Measurements from ENCODE around the gene SLC16A10. TPM values are rescaled to one million over a fixed set of nuclear protein-coding genes. Genes with fewer than 3 reads are reported as not detected.

SLC16A10 gene
- polyA plus RNA-seq, 3 donors = 0.05 to 0.15 TPM; not detected in 1

- no peak overlapping the region for H2AFZ ChIP-seq (ENCODE audit: insufficient read depth, low read depth, low read length, poor library complexity, severe bottlenecking)
- intact Hi-C loops (cut with micrococcal nuclease) = no loop called here
- Mint-ChIP-seq H3K9me3 (no peaks in the 10 kb centered on the region), H3K4me1 (peaks cover 5% of the 10 kb centered on the region), H3K27me3 (ENCODE audit: low read depth in 3 of 3) (no peaks in the 10 kb centered on the region), H3K27ac (no peak overlapping the region), H3K4me3 (no peak overlapping the region), H3K36me3 (no peaks in the 10 kb centered on the region)
- H3K27ac ChIP-seq (ENCODE audit: low read depth in 1 of 2, low read length in 2 of 2) = no peak overlapping the region
- H3K27me3 ChIP-seq (ENCODE audit: control insufficient read depth in 2 of 2, insufficient read depth in 2 of 2, low read length in 2 of 2) = no peaks in the 10 kb centered on the region
- WGBS (ENCODE audit: insufficient coverage) = no CpG with 5 or more reads among the region's 2 CpGs
- no peak for DNase-seq
- H3K4me2 ChIP-seq (replicated peaks; ENCODE audit: extremely low read depth, low read length, poor library complexity, severe bottlenecking) = no peak overlapping the region
- no peaks in the 10 kb centered on the region for H3K79me2 ChIP-seq (ENCODE audit: insufficient read depth, low read length)
- H3K4me1 ChIP-seq (ENCODE audit: control insufficient read depth in 1 of 2, insufficient read depth in 2 of 2, low read length in 2 of 2) = no peaks in the 10 kb centered on the region
- H3K9me3 ChIP-seq (replicated peaks in 1 of 2; ENCODE audit: control insufficient read depth in 1 of 2, insufficient read depth in 1 of 2, low read length in 2 of 2) = no peaks in the 10 kb centered on the region
- no peaks in the 10 kb centered on the region for H4K20me1 ChIP-seq (ENCODE audit: insufficient read depth, low read length)
- no peak overlapping the region for H3K4me3 ChIP-seq (replicated peaks in 1 of 3; ENCODE audit: low read depth in 2 of 3, low read length in 3 of 3)
- H3K9ac ChIP-seq (ENCODE audit: insufficient read depth, low read length, poor library complexity, severe bottlenecking) = no peak overlapping the region
- TF ChIP-seq CTCF (IDR thresholded peaks at IDR 0.05) = no peak
- no peaks in the 10 kb centered on the region for H3K36me3 ChIP-seq (replicated peaks in 1 of 2; ENCODE audit: control insufficient read depth in 1 of 2, insufficient read depth in 2 of 2, low read length in 2 of 2)
Measured at GRCh38 chr6:111204305-111204704, 117.0 kb downstream of the SLC16A10 start.

- H3K27ac Mint-ChIP-seq = no peak overlapping the region
- H3K27me3 Mint-ChIP-seq (ENCODE audit: low read depth in 3 of 3) = peaks cover 0 to 1% (median 0%) of the 10 kb centered on the region in 3 donors
- DNase-seq = no peak
- H3K36me3 Mint-ChIP-seq = no peaks in the 10 kb centered on the region
- Histone ChIP-seq H3K9ac (ENCODE audit: insufficient read depth, low read length, poor library complexity, severe bottlenecking) (no peak overlapping the region), H4K20me1 (ENCODE audit: insufficient read depth, low read length) (no peaks in the 10 kb centered on the region), H3K79me2 (ENCODE audit: insufficient read depth, low read length) (no peaks in the 10 kb centered on the region), H3K4me2 (replicated peaks; ENCODE audit: extremely low read depth, low read length, poor library complexity, severe bottlenecking) (no peak overlapping the region), H3K4me3 (replicated peaks in 1 of 3; ENCODE audit: low read depth in 2 of 3, low read length in 3 of 3) (no peak overlapping the region), H3K36me3 (replicated peaks in 1 of 2; ENCODE audit: control insufficient read depth in 1 of 2, insufficient read depth in 2 of 2, low read length in 2 of 2) (no peaks in the 10 kb centered on the region), H3K4me1 (ENCODE audit: control insufficient read depth in 1 of 2, insufficient read depth in 2 of 2, low read length in 2 of 2) (no peaks in the 10 kb centered on the region), H3K9me3 (replicated peaks in 1 of 2; ENCODE audit: control insufficient read depth in 1 of 2, insufficient read depth in 1 of 2, low read length in 2 of 2) (no peaks in the 10 kb centered on the region), H3K27me3 (ENCODE audit: control insufficient read depth in 2 of 2, insufficient read depth in 2 of 2, low read length in 2 of 2) (no peaks in the 10 kb centered on the region), H3K27ac (ENCODE audit: low read depth in 1 of 2, low read length in 2 of 2) (no peak overlapping the region), H2AFZ (ENCODE audit: insufficient read depth, low read depth, low read length, poor library complexity, severe bottlenecking) (no peak overlapping the region)
- H3K4me3 Mint-ChIP-seq = no peak overlapping the region
- intact Hi-C loops (cut with micrococcal nuclease) = no loop called here
- 100% methylated on average over 1 of the region's 2 CpGs for WGBS (ENCODE audit: insufficient coverage)
- H3K9me3 Mint-ChIP-seq = no peaks in the 10 kb centered on the region
- no peak for TF ChIP-seq CTCF (IDR thresholded peaks at IDR 0.05)
- H3K4me1 Mint-ChIP-seq = peaks cover 5% of the 10 kb centered on the region
Measured at GRCh38 chr6:111204881-111205280, 117.6 kb downstream of the SLC16A10 start.

Data from CD14-positive monocyte (primary cell).